RWPE2 (cell line): Measurements from ENCODE around the gene PPP2R2B.
A peak's percentile ranks its signal among the peaks of the same experiment; 100 is the strongest.

ENCODE experiments used
- ATAC-seq: fragments of 200-7000 bp; cut with Tn5 transposase; 3 replicates; pipeline ENCODE4 v1.9.1; 2021; ENCODE audit warnings: low read depth
- DNase-seq: peaks from one replicate; pipeline ENCODE4 v3.0.0-alpha.2; 2020; ENCODE audit warnings: low spot score
- H3K27ac ChIP-seq: fragments of 450-650 bp; 2 replicates; pipeline ENCODE4 v1.5.1; 2017; ENCODE audit warnings: mild to moderate bottlenecking; ENCODE audit not compliant: poor library complexity, severe bottlenecking
- H3K27me3 ChIP-seq: fragments of 250-450 bp; sonication (Bioruptor Pico); 2 replicates; pipeline ENCODE4 v1.5.1; 2021; ENCODE audit warnings: mild to moderate bottlenecking, moderate library complexity; ENCODE audit not compliant: insufficient read depth, poor library complexity, severe bottlenecking
- H3K36me3 ChIP-seq: fragments of 250-450 bp; sonication (Bioruptor Pico); 2 replicates; pipeline ENCODE4 v1.5.1; 2020; ENCODE audit warnings: low read depth, mild to moderate bottlenecking, moderate library complexity
- H3K4me1 ChIP-seq: fragments of 250-450 bp; sonication (Bioruptor Pico); 2 replicates; pipeline ENCODE4 v1.5.1; 2021; ENCODE audit warnings: mild to moderate bottlenecking, moderate library complexity; ENCODE audit not compliant: insufficient read depth, poor library complexity, severe bottlenecking
- H3K4me3 ChIP-seq: fragments of 250-450 bp; sonication (Bioruptor Pico); 2 replicates; pipeline ENCODE4 v1.5.1; 2021; ENCODE audit warnings: mild to moderate bottlenecking, moderate library complexity; ENCODE audit not compliant: severe bottlenecking
- H3K9me3 ChIP-seq: fragments of 250-450 bp; sonication (Bioruptor Pico); 2 replicates; pipeline ENCODE4 v1.5.1; 2021; ENCODE audit warnings: mild to moderate bottlenecking, moderate library complexity; ENCODE audit not compliant: severe bottlenecking
- TF ChIP-seq, protein P1 (sequence below): fragments of 450-650 bp; IDR thresholded peaks from one replicate; pipeline ENCODE4 v1.5.1; 2017; ENCODE audit warnings: mild to moderate bottlenecking, moderate library complexity; ENCODE audit not compliant: poor library complexity, severe bottlenecking

PPP2R2B gene

DNA sequence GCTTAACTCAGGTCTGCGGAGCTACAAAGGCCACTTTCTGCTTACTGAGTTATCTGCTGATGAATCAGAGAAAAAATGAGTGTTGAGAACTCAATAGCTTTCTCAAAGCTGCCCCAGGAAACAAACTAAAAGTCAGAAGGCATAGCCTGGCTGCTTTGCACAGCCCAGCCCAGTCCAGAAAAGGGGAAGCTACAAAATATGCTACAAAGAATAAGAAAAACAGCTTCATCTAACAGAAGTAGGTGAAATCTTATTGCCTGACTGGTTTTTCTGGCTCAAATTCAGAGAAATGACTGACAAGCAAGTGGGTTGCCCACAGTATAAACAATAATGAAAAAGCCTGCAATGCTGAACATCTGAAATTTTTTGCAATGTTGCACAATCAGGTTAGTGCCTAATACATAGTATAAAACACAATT, 156.2 kb downstream of the PPP2R2B start:
- Histone ChIP-seq H3K27me3 (no peaks in the 10 kb centered on the region), H3K36me3 (no peaks in the 10 kb centered on the region), H3K4me3 (no peak overlapping the region), H3K27ac (peak overlapping the region; percentile 27), H3K4me1 (peaks cover 17% of the 10 kb centered on the region), H3K9me3 (no peaks in the 10 kb centered on the region)
- DNase-seq (no peak), ATAC-seq (peak; percentile 62)
- TF ChIP-seq, protein P1, sequence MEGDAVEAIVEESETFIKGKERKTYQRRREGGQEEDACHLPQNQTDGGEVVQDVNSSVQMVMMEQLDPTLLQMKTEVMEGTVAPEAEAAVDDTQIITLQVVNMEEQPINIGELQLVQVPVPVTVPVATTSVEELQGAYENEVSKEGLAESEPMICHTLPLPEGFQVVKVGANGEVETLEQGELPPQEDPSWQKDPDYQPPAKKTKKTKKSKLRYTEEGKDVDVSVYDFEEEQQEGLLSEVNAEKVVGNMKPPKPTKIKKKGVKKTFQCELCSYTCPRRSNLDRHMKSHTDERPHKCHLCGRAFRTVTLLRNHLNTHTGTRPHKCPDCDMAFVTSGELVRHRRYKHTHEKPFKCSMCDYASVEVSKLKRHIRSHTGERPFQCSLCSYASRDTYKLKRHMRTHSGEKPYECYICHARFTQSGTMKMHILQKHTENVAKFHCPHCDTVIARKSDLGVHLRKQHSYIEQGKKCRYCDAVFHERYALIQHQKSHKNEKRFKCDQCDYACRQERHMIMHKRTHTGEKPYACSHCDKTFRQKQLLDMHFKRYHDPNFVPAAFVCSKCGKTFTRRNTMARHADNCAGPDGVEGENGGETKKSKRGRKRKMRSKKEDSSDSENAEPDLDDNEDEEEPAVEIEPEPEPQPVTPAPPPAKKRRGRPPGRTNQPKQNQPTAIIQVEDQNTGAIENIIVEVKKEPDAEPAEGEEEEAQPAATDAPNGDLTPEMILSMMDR, result no peak

DNA sequence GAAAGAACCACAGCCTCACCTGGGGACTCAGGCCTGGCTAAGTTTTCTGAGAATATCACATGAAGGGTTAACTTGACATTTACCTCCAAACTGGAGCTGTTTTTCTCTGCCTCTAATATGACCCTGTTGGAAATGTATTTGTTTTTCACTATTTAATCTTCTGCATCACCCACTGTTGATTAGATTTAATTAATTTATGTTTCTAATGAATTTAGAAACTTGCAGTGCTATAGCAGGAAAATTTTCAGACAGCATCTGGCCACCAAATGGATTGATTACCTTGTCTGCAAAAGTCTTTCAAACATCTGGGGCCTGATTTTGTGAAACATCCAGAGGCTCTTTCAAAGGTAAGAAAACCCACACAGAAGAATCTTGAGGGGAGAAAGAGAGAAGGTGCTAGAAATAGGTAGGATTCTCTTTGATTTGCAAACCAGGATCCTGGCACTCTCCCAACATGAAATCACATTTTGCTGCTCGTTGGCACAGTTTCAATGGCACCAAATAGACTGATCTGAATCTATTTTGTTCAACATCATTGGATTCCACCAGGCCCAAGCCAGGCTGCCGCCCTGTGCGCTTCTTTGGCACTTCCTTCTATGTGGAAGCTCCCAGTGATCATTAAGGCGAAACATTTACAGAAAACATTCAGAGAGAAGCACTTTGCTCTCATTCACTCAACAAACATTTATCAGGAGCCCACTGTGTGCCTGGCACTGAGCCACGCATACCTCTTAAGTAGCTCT, 157.3 kb downstream of the PPP2R2B start:
- H3K4me3 ChIP-seq, result no peak overlapping the region
- ATAC-seq (no peak), DNase-seq (no peak)
- TF ChIP-seq, protein P1, result no peak
- H3K27ac ChIP-seq, result no peak overlapping the region
- peaks cover 21% of the 10 kb centered on the region for H3K4me1 ChIP-seq
- no peaks in the 10 kb centered on the region for H3K36me3 ChIP-seq
- H3K9me3 ChIP-seq, result no peaks in the 10 kb centered on the region
- no peaks in the 10 kb centered on the region for H3K27me3 ChIP-seq

GRCh38 chr5:146720107-146720506, 158.4 kb downstream of the PPP2R2B start:
- DNase-seq (no peak), ATAC-seq (no peak)
- no peaks in the 10 kb centered on the region for H3K9me3 ChIP-seq
- H3K27me3 ChIP-seq, result no peaks in the 10 kb centered on the region
- H3K27ac ChIP-seq, result no peak overlapping the region
- no peak overlapping the region for H3K4me3 ChIP-seq
- H3K4me1 ChIP-seq, result peaks cover 21% of the 10 kb centered on the region
- TF ChIP-seq, protein P1, result no peak
- H3K36me3 ChIP-seq, result no peaks in the 10 kb centered on the region

GRCh38 chr5:146719179-146719578, 159.4 kb downstream of the PPP2R2B start:
- Histone ChIP-seq H3K36me3 (no peaks in the 10 kb centered on the region), H3K27ac (peak overlapping the region; percentile 3), H3K4me1 (peaks cover 21% of the 10 kb centered on the region), H3K27me3 (no peaks in the 10 kb centered on the region), H3K9me3 (no peaks in the 10 kb centered on the region), H3K4me3 (no peak overlapping the region)
- TF ChIP-seq, protein P1, result no peak
- no peak for ATAC-seq
- DNase-seq, result no peak

DNA sequence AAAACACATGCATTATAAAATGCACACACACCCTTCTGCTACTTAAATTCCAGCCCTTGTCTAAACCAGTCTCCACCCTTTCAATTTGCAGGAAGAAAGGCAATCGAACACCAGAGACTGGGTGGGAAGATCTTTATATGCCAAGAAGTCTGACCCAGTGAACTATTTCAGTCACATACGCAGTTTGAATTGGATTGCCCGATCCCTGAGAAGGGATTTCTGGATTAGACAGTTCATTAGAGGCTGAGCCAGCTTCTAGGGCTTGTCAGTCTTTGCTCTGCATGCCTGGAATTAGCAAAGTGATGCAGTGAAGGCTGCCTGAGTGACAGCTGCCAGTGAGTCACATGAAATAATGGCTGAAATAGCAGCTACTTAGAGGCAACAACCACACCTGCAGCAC, 159.9 kb downstream of the PPP2R2B start:
- H3K27ac ChIP-seq, result peak overlapping the region; percentile 3
- H3K27me3 ChIP-seq, result no peaks in the 10 kb centered on the region
- H3K9me3 ChIP-seq, result no peaks in the 10 kb centered on the region
- ATAC-seq, result peak; percentile 49
- no peak for DNase-seq
- H3K36me3 ChIP-seq, result no peaks in the 10 kb centered on the region
- TF ChIP-seq, protein P1, result no peak
- H3K4me3 ChIP-seq, result no peak overlapping the region
- peaks cover 21% of the 10 kb centered on the region for H3K4me1 ChIP-seq
